ENCODE data around the gene CHRNB1.

Gene CHRNB1

DNA sequence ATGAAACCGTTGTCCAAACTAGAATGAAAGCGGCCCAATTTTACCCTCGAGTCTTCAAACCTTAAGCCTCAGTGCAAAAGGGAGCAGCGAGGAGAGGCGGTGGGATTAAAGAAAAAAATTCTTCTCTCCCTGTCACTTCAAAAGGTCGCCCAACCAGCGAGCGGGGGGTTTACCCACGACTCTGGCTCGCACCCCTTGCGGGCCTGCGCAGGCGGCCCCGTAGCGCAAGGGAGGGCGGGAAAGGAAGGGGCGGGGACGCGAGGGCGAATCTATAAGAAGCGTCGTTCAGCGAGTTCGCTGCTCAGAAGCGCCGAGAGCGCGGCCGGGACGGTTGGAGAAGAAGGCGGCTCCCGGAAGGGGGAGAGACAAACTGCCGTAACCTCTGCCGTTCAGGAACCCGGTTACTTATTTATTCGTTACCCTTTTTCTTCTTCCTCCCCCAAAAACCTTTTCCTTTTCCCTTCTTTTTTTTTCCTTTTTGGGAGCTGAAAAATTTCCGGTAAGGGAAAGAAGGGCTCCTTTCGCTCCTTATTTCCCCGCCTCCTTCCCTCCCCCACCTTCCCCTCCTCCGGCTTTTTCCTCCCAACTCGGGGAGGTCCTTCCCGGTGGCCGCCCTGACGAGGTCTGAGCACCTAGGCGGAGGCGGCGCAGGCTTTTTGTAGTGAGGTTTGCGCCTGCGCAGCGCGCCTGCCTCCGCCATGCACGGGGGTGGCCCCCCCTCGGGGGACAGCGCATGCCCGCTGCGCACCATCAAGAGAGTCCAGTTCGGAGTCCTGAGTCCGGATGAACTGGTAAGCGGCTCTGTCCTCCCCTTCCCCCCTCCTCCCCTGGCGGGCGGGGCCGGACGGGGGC lies 39.4 kb downstream of the CHRNB1 start, which contains the start of gene POLR2A:
TSS of gene POLR2A (plus strand) at position 300 of the 852 bp plus-strand sequence.
- DNase-seq (ENCODE audit: low spot score) = peak; percentile 97

DNA sequence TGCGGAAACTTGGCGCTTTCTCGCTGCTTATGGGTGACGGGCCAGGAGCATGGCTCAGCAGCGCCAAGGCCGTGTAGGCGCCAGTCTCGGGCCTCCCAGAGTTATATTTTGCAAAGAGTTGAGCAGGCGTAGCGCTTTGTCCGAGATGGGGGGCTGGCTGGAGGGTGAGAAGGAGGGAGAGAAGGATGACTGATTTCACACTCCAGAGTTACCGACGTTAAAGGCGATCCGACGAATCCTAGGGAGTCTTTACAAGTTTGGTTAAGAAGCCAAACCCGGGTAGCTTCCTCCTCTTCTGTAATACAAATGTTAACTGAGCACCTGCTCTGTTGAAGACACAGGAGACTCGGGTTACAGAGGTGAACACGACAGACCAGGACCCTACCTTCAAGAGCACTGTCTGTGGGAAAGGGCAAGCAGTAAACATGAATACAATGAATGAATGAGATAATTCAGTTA lies 40.1 kb downstream of the CHRNB1 start:
- no peak for DNase-seq (ENCODE audit: low spot score)

DNA sequence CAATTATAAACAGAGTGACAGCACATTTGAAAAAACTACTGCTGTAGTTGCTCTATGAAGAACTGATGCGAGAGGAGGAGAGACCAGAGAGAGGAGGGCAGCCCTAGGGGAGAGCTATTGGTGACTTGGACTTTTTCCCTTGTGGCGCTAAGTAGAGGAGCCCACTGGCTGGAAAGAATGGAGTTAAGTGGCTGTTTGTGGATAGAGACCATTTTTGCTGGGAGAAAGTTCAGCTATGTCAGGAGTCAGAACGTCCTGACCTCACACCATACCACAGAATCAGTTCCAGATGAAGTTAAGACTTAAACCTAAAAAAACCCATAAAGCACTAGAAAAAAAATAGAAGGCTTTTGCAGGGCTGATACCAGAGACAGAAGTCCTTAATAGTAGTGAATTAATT lies 41.3 kb downstream of the CHRNB1 start:
- no peak for DNase-seq (ENCODE audit: low spot score)

DNA sequence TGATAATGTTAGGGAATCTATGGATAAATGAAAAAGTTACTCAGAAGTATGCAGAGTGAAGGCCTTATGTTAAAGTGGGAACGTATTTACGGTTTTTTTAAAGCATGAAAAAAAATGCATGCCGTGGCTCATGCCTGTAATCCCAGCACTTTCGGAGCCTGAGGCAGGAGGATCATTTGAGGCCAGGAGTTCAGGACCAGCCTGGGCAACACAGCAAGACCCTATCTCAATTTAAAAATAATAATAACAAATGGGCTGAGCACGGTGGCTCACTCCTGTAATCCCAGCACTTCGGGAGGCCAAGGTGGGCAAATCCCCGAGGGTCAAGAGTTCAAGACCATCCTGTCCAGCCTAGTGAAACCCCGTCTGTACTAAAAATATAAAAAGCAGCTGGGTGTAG lies 45.3 kb downstream of the CHRNB1 start:
- no peak for DNase-seq (ENCODE audit: low spot score)

DNA sequence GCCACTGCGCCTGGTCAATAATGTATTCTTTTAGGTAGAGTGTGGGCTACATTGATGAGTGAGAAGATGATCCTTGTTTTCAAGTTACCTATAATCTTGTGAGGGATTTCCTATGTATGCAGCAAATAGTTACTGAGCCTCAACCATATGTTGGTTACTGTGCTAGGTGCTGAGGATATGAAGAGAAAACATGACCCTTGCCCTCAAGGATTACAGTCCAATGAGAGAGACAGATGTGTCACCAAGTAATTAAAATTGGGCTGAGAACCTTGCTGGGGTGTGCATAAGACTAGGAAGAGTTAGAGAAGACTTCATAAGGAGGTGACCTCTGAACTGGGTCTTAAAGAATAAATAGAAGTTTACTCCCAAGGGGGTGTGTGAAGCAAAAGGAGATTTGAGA lies 46.7 kb downstream of the CHRNB1 start:
- no peak for DNase-seq (ENCODE audit: low spot score)

DNA sequence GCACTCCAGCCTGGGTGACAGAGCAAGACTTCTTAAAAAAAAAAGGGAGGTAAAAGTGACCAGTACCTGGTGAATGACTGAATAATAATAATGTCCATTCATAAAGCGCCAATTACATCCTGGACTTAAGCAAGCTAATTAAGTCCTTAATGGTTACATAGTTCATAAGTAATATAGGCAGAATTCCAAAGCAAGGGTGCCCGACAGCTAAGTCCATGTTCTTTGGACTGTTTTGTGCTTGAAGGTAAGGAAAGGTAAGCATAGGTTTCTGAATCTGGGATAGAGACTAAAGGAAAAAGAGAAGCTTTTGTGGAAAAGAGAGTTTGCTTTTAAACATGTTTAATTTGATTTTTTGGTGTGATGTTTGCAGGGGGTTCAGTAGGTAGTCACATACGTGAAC lies 49.1 kb downstream of the CHRNB1 start:
- no peak for DNase-seq (ENCODE audit: low spot score)

DNA sequence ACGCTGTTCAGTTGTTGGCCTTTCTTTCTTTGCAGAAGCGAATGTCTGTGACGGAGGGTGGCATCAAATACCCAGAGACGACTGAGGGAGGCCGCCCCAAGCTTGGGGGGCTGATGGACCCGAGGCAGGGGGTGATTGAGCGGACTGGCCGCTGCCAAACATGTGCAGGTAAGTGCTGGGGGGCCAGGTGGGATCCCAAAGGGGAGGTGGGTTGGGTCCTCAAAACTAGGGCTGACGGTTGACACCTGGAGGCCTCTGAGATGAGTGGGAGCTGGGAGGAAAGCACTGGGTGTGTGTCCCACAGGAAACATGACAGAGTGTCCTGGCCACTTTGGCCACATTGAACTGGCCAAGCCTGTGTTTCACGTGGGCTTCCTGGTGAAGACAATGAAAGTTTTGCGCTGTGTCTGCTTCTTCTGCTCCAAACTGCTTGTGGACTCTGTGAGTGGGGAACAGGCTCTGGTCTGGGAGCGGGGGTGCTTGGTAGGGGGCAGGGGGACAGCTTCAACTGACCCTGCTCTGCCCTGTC lies 51.1 kb downstream of the CHRNB1 start:
- no peak for DNase-seq (ENCODE audit: low spot score)

DNA sequence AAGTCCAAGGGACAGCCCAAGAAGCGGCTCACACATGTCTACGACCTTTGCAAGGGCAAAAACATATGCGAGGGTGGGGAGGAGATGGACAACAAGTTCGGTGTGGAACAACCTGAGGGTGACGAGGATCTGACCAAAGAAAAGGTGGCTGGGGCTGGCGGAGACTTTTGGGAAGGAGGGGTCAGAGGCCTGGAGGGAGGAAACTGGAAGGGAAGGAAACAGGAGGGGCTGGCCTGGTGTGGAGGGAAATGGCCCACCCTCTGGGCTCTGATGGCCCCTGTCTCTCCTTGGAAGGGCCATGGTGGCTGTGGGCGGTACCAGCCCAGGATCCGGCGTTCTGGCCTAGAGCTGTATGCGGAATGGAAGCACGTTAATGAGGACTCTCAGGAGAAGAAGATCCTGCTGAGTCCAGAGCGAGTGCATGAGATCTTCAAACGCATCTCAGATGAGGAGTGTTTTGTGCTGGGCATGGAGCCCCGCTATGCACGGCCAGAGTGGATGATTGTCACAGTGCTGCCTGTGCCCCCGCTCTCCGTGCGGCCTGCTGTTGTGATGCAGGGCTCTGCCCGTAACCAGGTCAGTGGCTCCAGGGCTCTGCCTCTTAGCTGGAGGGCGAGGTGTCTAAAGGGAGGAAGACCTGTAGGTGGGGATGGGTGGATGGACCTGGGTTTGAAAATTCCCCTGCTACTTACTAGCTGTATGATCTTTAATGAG lies 51.8 kb downstream of the CHRNB1 start:
- no peak for DNase-seq (ENCODE audit: low spot score)

DNA sequence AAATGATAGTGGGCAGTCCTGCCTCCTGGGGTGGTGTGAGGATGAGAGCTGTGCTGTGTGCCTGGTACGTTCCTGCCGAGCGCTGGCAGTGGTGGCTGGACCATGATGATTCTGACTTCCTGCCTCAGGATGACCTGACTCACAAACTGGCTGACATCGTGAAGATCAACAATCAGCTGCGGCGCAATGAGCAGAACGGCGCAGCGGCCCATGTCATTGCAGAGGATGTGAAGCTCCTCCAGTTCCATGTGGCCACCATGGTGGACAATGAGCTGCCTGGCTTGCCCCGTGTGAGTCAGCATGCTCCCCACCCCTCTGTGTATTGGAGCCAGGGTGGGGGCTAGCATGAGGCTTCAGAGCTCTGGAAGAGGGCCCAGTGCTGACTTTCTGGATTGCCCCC lies 52.4 kb downstream of the CHRNB1 start:
- DNase-seq (ENCODE audit: low spot score) = no peak

DNA sequence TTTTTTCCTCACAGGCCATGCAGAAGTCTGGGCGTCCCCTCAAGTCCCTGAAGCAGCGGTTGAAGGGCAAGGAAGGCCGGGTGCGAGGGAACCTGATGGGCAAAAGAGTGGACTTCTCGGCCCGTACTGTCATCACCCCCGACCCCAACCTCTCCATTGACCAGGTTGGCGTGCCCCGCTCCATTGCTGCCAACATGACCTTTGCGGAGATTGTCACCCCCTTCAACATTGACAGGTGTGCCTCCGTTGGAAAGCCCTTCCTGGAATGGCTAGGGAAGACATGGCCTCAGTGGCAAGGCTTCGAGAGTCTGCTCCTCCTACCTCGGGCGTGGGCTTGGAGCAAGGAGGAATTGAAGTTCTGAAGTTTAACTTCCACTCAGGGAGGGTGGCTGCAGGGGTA lies 52.8 kb downstream of the CHRNB1 start:
- no peak for DNase-seq (ENCODE audit: low spot score)

DNA sequence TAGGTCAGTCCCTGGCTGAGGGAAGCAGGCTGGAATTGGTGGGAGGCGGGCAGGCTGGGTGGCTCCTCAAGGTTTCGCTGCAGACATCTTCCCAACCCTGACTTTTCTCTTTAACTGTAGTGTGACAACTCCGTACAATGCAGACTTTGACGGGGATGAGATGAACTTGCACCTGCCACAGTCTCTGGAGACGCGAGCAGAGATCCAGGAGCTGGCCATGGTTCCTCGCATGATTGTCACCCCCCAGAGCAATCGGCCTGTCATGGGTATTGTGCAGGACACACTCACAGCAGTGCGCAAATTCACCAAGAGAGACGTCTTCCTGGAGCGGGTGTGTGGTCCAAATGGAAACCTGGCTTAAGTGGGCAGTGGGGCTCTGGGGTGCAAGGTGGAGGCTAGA lies 54.3 kb downstream of the CHRNB1 start:
- no peak for DNase-seq (ENCODE audit: low spot score)

DNA sequence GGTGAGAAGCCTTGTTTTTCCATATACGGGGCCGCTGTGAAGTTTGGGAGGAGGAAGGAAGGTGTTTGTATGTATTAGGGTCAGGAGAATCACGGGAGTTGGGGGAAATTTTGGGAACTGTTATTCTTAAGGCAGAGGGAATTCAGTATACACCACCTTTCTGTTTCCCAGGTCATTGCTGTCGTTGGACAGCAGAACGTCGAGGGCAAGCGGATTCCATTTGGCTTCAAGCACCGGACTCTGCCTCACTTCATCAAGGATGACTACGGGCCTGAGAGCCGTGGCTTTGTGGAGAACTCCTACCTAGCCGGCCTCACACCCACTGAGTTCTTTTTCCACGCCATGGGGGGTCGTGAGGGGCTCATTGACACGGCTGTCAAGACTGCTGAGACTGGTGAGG lies 56.9 kb downstream of the CHRNB1 start:
- DNase-seq (ENCODE audit: low spot score) = no peak

DNA sequence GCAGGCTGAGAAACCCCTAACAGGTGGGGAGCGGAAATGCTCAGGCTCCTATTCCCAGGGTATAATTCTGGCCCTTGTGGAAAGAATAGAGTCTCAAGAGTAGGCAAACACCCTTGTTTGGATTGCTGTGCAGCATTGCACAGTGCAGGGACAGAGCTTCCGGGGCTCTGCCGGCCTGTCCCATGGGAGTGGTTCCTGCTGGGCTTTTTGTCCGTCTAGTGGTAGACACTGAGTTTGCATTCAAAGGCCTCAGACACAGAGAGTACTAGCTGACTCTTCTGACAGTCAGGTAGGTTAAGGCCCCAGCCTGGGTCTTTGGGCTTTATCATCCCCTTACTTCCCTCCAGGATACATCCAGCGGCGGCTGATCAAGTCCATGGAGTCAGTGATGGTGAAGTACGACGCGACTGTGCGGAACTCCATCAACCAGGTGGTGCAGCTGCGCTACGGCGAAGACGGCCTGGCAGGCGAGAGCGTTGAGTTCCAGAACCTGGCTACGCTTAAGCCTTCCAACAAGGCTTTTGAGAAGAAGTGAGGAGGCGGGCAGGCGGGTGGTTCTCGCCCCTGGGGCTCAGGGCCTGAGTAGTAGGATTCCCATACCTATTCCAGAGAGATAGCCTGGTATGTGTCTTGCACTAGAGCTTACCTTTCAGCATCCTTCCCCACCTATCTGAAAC lies 57.4 kb downstream of the CHRNB1 start:
- no peak for DNase-seq (ENCODE audit: low spot score)

DNA sequence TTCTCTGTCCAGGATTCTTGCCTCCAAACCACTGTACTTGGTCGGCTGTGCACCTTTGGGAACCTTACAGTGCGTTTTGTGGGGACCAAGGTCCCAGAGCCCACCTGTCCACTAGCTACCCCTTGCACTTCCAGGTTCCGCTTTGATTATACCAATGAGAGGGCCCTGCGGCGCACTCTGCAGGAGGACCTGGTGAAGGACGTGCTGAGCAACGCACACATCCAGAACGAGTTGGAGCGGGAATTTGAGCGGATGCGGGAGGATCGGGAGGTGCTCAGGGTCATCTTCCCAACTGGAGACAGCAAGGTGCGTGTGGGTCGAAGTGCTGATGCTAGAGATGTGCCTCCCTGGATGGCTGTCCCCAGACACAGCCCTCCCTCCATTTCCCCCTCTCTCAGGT lies 58.1 kb downstream of the CHRNB1 start:
- DNase-seq (ENCODE audit: low spot score) = no peak

DNA sequence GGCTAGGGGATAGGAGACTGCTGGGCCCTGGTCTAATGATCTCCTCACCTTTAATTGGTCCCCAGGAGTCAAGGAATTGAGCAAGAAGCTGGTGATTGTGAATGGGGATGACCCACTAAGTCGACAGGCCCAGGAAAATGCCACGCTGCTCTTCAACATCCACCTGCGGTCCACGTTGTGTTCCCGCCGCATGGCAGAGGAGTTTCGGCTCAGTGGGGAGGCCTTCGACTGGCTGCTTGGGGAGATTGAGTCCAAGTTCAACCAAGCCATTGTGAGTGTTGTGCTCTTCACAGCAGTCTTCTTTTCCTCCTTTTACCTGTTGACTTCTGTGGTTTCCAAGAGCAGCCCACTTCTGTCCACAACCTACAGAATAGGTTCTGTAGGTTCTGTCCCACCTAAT lies 58.7 kb downstream of the CHRNB1 start:
- DNase-seq (ENCODE audit: low spot score) = no peak

All from LoVo (cell line).